SU-DHL-6 (cell line): ENCODE results near the gene KIF2C.

Source experiments
- CTCF ChIP-seq: fragments of 200-600 bp; sonication (generic); IDR thresholded peaks from one replicate; pipeline ENCODE4 v1.5.1; 2017; ENCODE audit warnings: antibody characterized with exemption, mild to moderate bottlenecking, low read length, moderate library complexity; ENCODE audit not compliant: insufficient read depth, poor library complexity, severe bottlenecking
- EZH2phosphoT487 ChIP-seq: fragments of 200-600 bp; sonication (generic), shearing (Covaris generic); conservative IDR thresholded peaks from 2 replicates; pipeline ENCODE4 v1.6.1; 2018; ENCODE audit warnings: mild to moderate bottlenecking, antibody characterized with exemption, low read length, moderate library complexity, mixed read lengths

GRCh38 chr1:44719318-44719717 lies 20.3 kb upstream of the KIF2C start:
- TF ChIP-seq CTCF, result no peak
- no peak for TF ChIP-seq EZH2phosphoT487
